ENCODE results near the gene BCL11B. TPM values are rescaled to one million over a fixed set of nuclear protein-coding genes. Genes with fewer than 3 reads are reported as not detected.
"Not testable (repeated sequence)": the region's sequence is repeated elsewhere in the genome, so short reads cannot be mapped to it uniquely, and the experiment has no call there.

BCL11B gene
- total and polyA plus RNA-seq, 2 donors (not counting 1 experiment from before 2014, with no cell fraction given): 0.33 to 0.42 TPM

GRCh38 chr14:99186956-99187690 is 84.9 kb downstream of the BCL11B start:
- no peak overlapping the region for H3K4me3 ChIP-seq (ENCODE audit: control extremely low read depth in 1 of 5, extremely low read depth in 1 of 5, insufficient read depth in 1 of 5, low read depth in 2 of 5, low read length in 4 of 5)
- H3K9me3 ChIP-seq (ENCODE audit: control extremely low read depth in 1 of 3, control insufficient read depth in 2 of 3, insufficient read depth in 1 of 3, low read length in 2 of 3): peaks cover 0 to 23% (median 0%) of the 10 kb centered on the region in 3 donors
- H3K36me3 ChIP-seq (replicated peaks in 1 of 2; ENCODE audit: control extremely low read depth in 1 of 2, control insufficient read depth in 1 of 2, extremely low read depth in 1 of 2, insufficient read depth in 2 of 2, low read length in 1 of 2): no peaks in the 10 kb centered on the region
- no peak overlapping the region for H3K4me2 ChIP-seq (replicated peaks; ENCODE audit: low read depth, low read length, poor library complexity, severe bottlenecking)
- Mint-ChIP-seq H3K27ac (no peak overlapping the region), H3K4me3 (no peak overlapping the region), H3K9me3 (ENCODE audit: insufficient read depth) (peaks cover 3% of the 10 kb centered on the region), H3K27me3 (no peaks in the 10 kb centered on the region), H3K4me1 (no peaks in the 10 kb centered on the region)
- no peaks in the 10 kb centered on the region for H3K79me2 ChIP-seq (ENCODE audit: control insufficient read depth, insufficient read depth, low read length)
- no peak overlapping the region for H3K27ac ChIP-seq (ENCODE audit: low read length in 2 of 2)
- H3K27me3 ChIP-seq (replicated peaks in 1 of 4; ENCODE audit: control extremely low read depth in 1 of 4, control insufficient read depth in 3 of 4, insufficient read depth in 4 of 4, low read length in 3 of 4): no peaks in the 10 kb centered on the region
- ATAC-seq (ENCODE audit: low read depth) (no peak), DNase-seq (no peak)
- intact Hi-C loops (cut with micrococcal nuclease): no loop called here
- CTCF ChIA-PET: no interaction called here
- H4K20me1 ChIP-seq (ENCODE audit: control insufficient read depth, insufficient read depth, low read length, poor library complexity, severe bottlenecking): no peaks in the 10 kb centered on the region
- TF ChIP-seq CTCF (IDR thresholded peaks at IDR 0.05): no peak
- TF ChIP-seq EZH2 (IDR thresholded peaks at IDR 0.05; ENCODE audit: borderline replicate concordance, insufficient read depth, low read depth, low read length, poor library complexity, severe bottlenecking): no peak
- 87% methylated on average over 12 of the region's 16 CpGs for WGBS (ENCODE audit: insufficient coverage)
- H3K4me1 ChIP-seq (ENCODE audit: control insufficient read depth in 2 of 2, insufficient read depth in 2 of 2, low read length in 2 of 2): no peaks in the 10 kb centered on the region
- H2AFZ ChIP-seq (ENCODE audit: insufficient read depth, low read depth, low read length, poor library complexity, severe bottlenecking): no peak overlapping the region
- no peak overlapping the region for H3K9ac ChIP-seq (ENCODE audit: low read length)
- POLR2A ChIA-PET: no interaction called here

- H4K20me1 ChIP-seq (ENCODE audit: control insufficient read depth, insufficient read depth, low read length, poor library complexity, severe bottlenecking); H3K27me3 Mint-ChIP-seq; H3K9ac ChIP-seq (ENCODE audit: low read length); H3K27ac ChIP-seq (ENCODE audit: low read length in 2 of 2); H3K27me3 ChIP-seq (replicated peaks in 1 of 4; ENCODE audit: control extremely low read depth in 1 of 4, control insufficient read depth in 3 of 4, insufficient read depth in 4 of 4, low read length in 3 of 4); CTCF ChIA-PET; H3K9me3 Mint-ChIP-seq (ENCODE audit: insufficient read depth); H3K4me1 Mint-ChIP-seq; H2AFZ ChIP-seq (ENCODE audit: insufficient read depth, low read depth, low read length, poor library complexity, severe bottlenecking); H3K4me2 ChIP-seq (replicated peaks; ENCODE audit: low read depth, low read length, poor library complexity, severe bottlenecking); intact Hi-C loops (cut with micrococcal nuclease); H3K4me3 ChIP-seq (ENCODE audit: control extremely low read depth in 1 of 5, extremely low read depth in 1 of 5, insufficient read depth in 1 of 5, low read depth in 2 of 5, low read length in 4 of 5); DNase-seq; H3K79me2 ChIP-seq (ENCODE audit: control insufficient read depth, insufficient read depth, low read length); H3K4me1 ChIP-seq (ENCODE audit: control insufficient read depth in 2 of 2, insufficient read depth in 2 of 2, low read length in 2 of 2); ATAC-seq (ENCODE audit: low read depth); H3K36me3 ChIP-seq (replicated peaks in 1 of 2; ENCODE audit: control extremely low read depth in 1 of 2, control insufficient read depth in 1 of 2, extremely low read depth in 1 of 2, insufficient read depth in 2 of 2, low read length in 1 of 2); H3K27ac Mint-ChIP-seq; H3K4me3 Mint-ChIP-seq; POLR2A ChIA-PET: not testable (repeated sequence)
- peaks cover 0 to 26% (median 0%) of the 10 kb centered on the region in 3 donors for H3K9me3 ChIP-seq (ENCODE audit: control extremely low read depth in 1 of 3, control insufficient read depth in 2 of 3, insufficient read depth in 1 of 3, low read length in 2 of 3)
- WGBS (ENCODE audit: insufficient coverage): 94% methylated on average over 7 of the region's 8 CpGs
Measured at GRCh38 chr14:99186336-99186735, 85.7 kb downstream of the BCL11B start.
